Lower lobe of right lung (tissue), 2 donors: Measurements from ENCODE around the gene DLL4. TPM values are rescaled to one million over a fixed set of nuclear protein-coding genes. Genes with fewer than 3 reads are reported as not detected.
A peak's percentile ranks its signal among the peaks of the same experiment; 100 is the strongest.

ENCODE experiments used
- ATAC-seq, 2 donors: fragments of 200-7000 bp; cut with Tn5 transposase; one replicate each; pipeline ENCODE4 v1.9.1; 2020 to 2022; ENCODE audit warnings: mild to moderate bottlenecking in 2 of 2, moderate library complexity in 2 of 2
- DNase-seq: peaks from one replicate; pipeline ENCODE4 v3.0.0-alpha.2; 2020
- H3K27ac ChIP-seq: fragments of 200-600 bp; one replicate; pipeline ENCODE4 v1.8.0; 2022
- H3K27me3 ChIP-seq: fragments of 200-600 bp; one replicate; pipeline ENCODE4 v1.8.0; 2022; ENCODE audit warnings: low read depth
- H3K36me3 ChIP-seq: fragments of 200-600 bp; one replicate; pipeline ENCODE4 v1.8.0; 2022; ENCODE audit warnings: mild to moderate bottlenecking
- H3K4me1 ChIP-seq: fragments of 200-600 bp; one replicate; pipeline ENCODE4 v1.8.0; 2022
- H3K4me3 ChIP-seq: fragments of 200-600 bp; one replicate; pipeline ENCODE4 v1.8.0; 2022; ENCODE audit warnings: mild to moderate bottlenecking
- H3K9me3 ChIP-seq: fragments of 200-600 bp; one replicate; pipeline ENCODE4 v1.8.0; 2022
- intact Hi-C: fragments of 100-400 bp; cut with DNase I; formaldehyde crosslinking; loops from one replicate; pipeline ENCODE4 v1.11.0; 2022
- total RNA-seq: library from RNA; stranded (reverse); fragmentation: NEBNext Ultra II Directional; extraction: Animal tissue kit (Norgen Biotek cat#: 25700); gene quantifications from one replicate; pipeline ENCODE4 v1.2.1, GENCODE V29; 2021
- TF ChIP-seq, protein P1 (sequence below): fragments of 200-600 bp; IDR thresholded peaks from one replicate; pipeline ENCODE4 v1.8.0; 2022; ENCODE audit warnings: antibody characterized with exemption, mild to moderate bottlenecking
- donor health status: DM: no; HTN: yes; CAD: no; lungs with severe emphysema.

The DLL4 gene
- total RNA-seq, 1 donor from 2014 or later = 21.3 TPM

- peaks cover 36% of the 10 kb centered on the region for H3K4me1 ChIP-seq
- DNase-seq (no peak), ATAC-seq (peak; percentile 27 to 33)
- TF ChIP-seq, protein P1, sequence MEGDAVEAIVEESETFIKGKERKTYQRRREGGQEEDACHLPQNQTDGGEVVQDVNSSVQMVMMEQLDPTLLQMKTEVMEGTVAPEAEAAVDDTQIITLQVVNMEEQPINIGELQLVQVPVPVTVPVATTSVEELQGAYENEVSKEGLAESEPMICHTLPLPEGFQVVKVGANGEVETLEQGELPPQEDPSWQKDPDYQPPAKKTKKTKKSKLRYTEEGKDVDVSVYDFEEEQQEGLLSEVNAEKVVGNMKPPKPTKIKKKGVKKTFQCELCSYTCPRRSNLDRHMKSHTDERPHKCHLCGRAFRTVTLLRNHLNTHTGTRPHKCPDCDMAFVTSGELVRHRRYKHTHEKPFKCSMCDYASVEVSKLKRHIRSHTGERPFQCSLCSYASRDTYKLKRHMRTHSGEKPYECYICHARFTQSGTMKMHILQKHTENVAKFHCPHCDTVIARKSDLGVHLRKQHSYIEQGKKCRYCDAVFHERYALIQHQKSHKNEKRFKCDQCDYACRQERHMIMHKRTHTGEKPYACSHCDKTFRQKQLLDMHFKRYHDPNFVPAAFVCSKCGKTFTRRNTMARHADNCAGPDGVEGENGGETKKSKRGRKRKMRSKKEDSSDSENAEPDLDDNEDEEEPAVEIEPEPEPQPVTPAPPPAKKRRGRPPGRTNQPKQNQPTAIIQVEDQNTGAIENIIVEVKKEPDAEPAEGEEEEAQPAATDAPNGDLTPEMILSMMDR = no peak
- no peaks in the 10 kb centered on the region for H3K36me3 ChIP-seq
- H3K9me3 ChIP-seq = no peaks in the 10 kb centered on the region
- no peak overlapping the region for H3K4me3 ChIP-seq
- H3K27ac ChIP-seq = peak overlapping the region; percentile 79
- intact Hi-C loops = no loop called here
- no peaks in the 10 kb centered on the region for H3K27me3 ChIP-seq
These were observed 10.2 kb upstream of the DLL4 start for GRCh38 chr15:40918799-40919392.

GRCh38 chr15:40921949-40922607 is 7.1 kb upstream of the DLL4 start:
- Histone ChIP-seq H3K4me3 (no peak overlapping the region), H3K9me3 (no peaks in the 10 kb centered on the region), H3K27me3 (peaks cover 22% of the 10 kb centered on the region), H3K4me1 (peaks cover 43% of the 10 kb centered on the region), H3K27ac (no peak overlapping the region), H3K36me3 (no peaks in the 10 kb centered on the region)
- TF ChIP-seq, protein P1 = no peak
- DNase-seq = no peak
- intact Hi-C loops = no loop called here
- no peak for ATAC-seq

DNA sequence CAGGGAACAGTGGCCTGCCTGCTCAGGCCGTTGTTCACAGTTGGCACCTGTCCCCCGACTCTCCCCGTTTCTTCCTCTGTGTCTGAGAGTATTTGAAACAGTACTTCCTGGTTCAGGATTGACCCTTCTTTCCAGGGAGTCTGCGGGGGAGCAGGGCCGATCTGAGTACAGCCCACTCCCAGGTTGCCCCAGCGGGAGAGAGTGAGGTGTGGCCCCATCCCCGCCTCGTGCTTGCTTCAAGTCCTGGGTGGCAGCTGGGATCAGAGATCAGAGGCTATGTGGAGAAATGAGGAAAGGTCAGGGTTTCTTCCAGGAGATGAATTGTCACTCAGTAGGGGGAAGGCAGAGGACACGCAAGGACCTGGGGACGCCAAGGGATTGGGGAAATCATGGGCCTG is 6.5 kb upstream of the DLL4 start:
- no peaks in the 10 kb centered on the region for H3K36me3 ChIP-seq
- TF ChIP-seq, protein P1 = no peak
- no peak for ATAC-seq
- intact Hi-C loops = no loop called here
- H3K9me3 ChIP-seq = no peaks in the 10 kb centered on the region
- H3K4me1 ChIP-seq = peaks cover 43% of the 10 kb centered on the region
- no peak for DNase-seq
- peaks cover 27% of the 10 kb centered on the region for H3K27me3 ChIP-seq
- H3K27ac ChIP-seq = no peak overlapping the region
- no peak overlapping the region for H3K4me3 ChIP-seq

- intact Hi-C loops = no loop called here
- no peak overlapping the region for H3K4me3 ChIP-seq
- TF ChIP-seq, protein P1 = no peak
- H3K36me3 ChIP-seq = no peaks in the 10 kb centered on the region
- ATAC-seq = no peak
- no peaks in the 10 kb centered on the region for H3K9me3 ChIP-seq
- peaks cover 35% of the 10 kb centered on the region for H3K27me3 ChIP-seq
- no peak for DNase-seq
- peaks cover 44% of the 10 kb centered on the region for H3K4me1 ChIP-seq
- H3K27ac ChIP-seq = no peak overlapping the region
These were observed 5.6 kb upstream of the DLL4 start for GRCh38 chr15:40923551-40923950.

DNA sequence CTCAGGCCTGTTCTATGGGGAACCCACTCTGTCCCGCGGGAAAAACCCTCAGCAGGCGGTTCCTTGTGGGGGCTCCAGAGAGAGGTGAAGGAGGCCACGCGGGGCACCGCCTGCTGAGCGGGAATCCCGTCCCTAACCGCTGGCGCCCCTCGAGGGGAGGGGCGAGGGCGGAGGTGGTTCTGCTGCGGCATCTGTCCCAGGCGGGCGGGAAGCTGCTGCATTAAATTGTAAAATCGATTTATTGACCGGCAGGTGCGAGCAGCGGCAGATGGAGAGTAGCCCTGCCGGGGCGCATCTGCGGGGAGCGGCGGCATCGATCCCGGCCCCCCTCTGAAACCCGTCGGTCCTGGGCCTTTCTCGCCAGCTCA is 3.7 kb upstream of the DLL4 start:
- TF ChIP-seq, protein P1 = no peak
- no peak for ATAC-seq
- no peak for DNase-seq
- Histone ChIP-seq H3K9me3 (no peaks in the 10 kb centered on the region), H3K27ac (no peak overlapping the region), H3K27me3 (peaks cover 52% of the 10 kb centered on the region), H3K4me1 (peaks cover 51% of the 10 kb centered on the region), H3K36me3 (no peaks in the 10 kb centered on the region), H3K4me3 (no peak overlapping the region)
- intact Hi-C loops = no loop called here
